Esophagus muscularis mucosa (tissue), 4 donors: ENCODE results near the gene TEKTIP1.

Experiments
- CTCF ChIP-seq, 3 experiments: fragments of 200-600 bp in 2 of 3; fragments of 450-650 bp in 1 of 3; sonication (generic) in 2 of 3; IDR thresholded peaks; one replicate each; pipeline ENCODE4 v1.5.1; 2017 to 2019; ENCODE audit warnings: antibody characterized with exemption in 3 of 3, mild to moderate bottlenecking in 2 of 3, moderate library complexity in 1 of 3
- EP300 ChIP-seq: sonication (generic); formaldehyde crosslinking; IDR thresholded peaks from one replicate; pipeline ENCODE4 v1.6.1; 2017; ENCODE audit warnings: antibody characterized with exemption
- POLR2A ChIP-seq: fragments of 450-650 bp; IDR thresholded peaks from one replicate; pipeline ENCODE4 v1.6.1; 2017; ENCODE audit warnings: antibody characterized with exemption, moderate library complexity, mild to moderate bottlenecking, low read depth
- POLR2AphosphoS5 ChIP-seq, 2 donors: sonication (generic); formaldehyde crosslinking; IDR thresholded peaks; one replicate each; pipeline ENCODE4 v1.6.1; 2017; ENCODE audit warnings: antibody characterized with exemption in 2 of 2

- TF ChIP-seq CTCF (IDR thresholded peaks at IDR 0.05) (no peak), POLR2A (no peak), POLR2AphosphoS5 (IDR thresholded peaks at IDR 0.05) (no peak), EP300 (no peak)
Measured at GRCh38 chr19:3543150-3544057, 4.4 kb downstream of the TEKTIP1 start.
